KMS-11 (cell line): ENCODE data around the gene FZD1.

ENCODE experiments used
- H2AFZ ChIP-seq: fragments of 200-600 bp; sonication (generic); 2 replicates; pipeline ENCODE4 v1.6.1; 2016; ENCODE audit warnings: antibody characterized with exemption, mixed run types, low read depth
- H3K27ac ChIP-seq: fragments of 200-600 bp; sonication (generic); 2 replicates; pipeline ENCODE4 v1.6.1; 2016; ENCODE audit warnings: mild to moderate bottlenecking, mixed run types
- H3K27me3 ChIP-seq: fragments of 200-600 bp; sonication (generic); 2 replicates; pipeline ENCODE4 v1.6.1; 2017; ENCODE audit warnings: mild to moderate bottlenecking, low read depth, mixed run types, moderate library complexity; ENCODE audit not compliant: insufficient read depth
- H3K36me3 ChIP-seq: fragments of 200-600 bp; sonication (generic); 2 replicates; pipeline ENCODE4 v1.6.1; 2017; ENCODE audit warnings: mild to moderate bottlenecking, mixed run types; ENCODE audit not compliant: insufficient read depth
- H3K4me1 ChIP-seq: fragments of 200-600 bp; sonication (generic); 2 replicates; pipeline ENCODE4 v1.6.1; 2016; ENCODE audit warnings: mild to moderate bottlenecking, low read depth, mixed run types; ENCODE audit not compliant: poor library complexity, severe bottlenecking
- H3K4me2 ChIP-seq: fragments of 200-600 bp; sonication (generic); 2 replicates; pipeline ENCODE4 v1.7.0; 2016; ENCODE audit warnings: mild to moderate bottlenecking, mixed run types
- H3K4me3 ChIP-seq: fragments of 200-600 bp; sonication (generic); IDR thresholded peaks from 2 replicates; pipeline ENCODE4 v1.6.1; 2017; ENCODE audit warnings: low read depth, low read length, mixed read lengths; ENCODE audit not compliant: insufficient read depth
- H3K79me2 ChIP-seq: fragments of 200-600 bp; sonication (generic); 2 replicates; pipeline ENCODE4 v1.6.1; 2016; ENCODE audit warnings: low read depth, mixed run types; ENCODE audit not compliant: insufficient read depth
- H3K9ac ChIP-seq: fragments of 200-600 bp; sonication (generic); 2 replicates; pipeline ENCODE4 v1.6.1; 2016; ENCODE audit warnings: mild to moderate bottlenecking, mixed run types
- H4K20me1 ChIP-seq: fragments of 200-600 bp; sonication (generic); 2 replicates; pipeline ENCODE4 v1.6.1; 2016; ENCODE audit warnings: mild to moderate bottlenecking, mixed run types; ENCODE audit not compliant: insufficient read depth
- TF ChIP-seq, protein P1 (sequence below): fragments of 200-600 bp; sonication (generic); conservative IDR thresholded peaks from 2 replicates; pipeline ENCODE4 v1.6.1; 2017; ENCODE audit warnings: low read depth, mild to moderate bottlenecking, antibody characterized with exemption, low read length, moderate library complexity, mixed read lengths

Gene FZD1

GRCh38 chr7:91285696-91286355 lies 21.6 kb downstream of the FZD1 start:
- TF ChIP-seq, protein P1, sequence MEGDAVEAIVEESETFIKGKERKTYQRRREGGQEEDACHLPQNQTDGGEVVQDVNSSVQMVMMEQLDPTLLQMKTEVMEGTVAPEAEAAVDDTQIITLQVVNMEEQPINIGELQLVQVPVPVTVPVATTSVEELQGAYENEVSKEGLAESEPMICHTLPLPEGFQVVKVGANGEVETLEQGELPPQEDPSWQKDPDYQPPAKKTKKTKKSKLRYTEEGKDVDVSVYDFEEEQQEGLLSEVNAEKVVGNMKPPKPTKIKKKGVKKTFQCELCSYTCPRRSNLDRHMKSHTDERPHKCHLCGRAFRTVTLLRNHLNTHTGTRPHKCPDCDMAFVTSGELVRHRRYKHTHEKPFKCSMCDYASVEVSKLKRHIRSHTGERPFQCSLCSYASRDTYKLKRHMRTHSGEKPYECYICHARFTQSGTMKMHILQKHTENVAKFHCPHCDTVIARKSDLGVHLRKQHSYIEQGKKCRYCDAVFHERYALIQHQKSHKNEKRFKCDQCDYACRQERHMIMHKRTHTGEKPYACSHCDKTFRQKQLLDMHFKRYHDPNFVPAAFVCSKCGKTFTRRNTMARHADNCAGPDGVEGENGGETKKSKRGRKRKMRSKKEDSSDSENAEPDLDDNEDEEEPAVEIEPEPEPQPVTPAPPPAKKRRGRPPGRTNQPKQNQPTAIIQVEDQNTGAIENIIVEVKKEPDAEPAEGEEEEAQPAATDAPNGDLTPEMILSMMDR: no peak
- no peak overlapping the region for H3K27ac ChIP-seq
- H3K27me3 ChIP-seq: no peaks in the 10 kb centered on the region
- H2AFZ ChIP-seq: no peak overlapping the region
- H3K79me2 ChIP-seq: no peaks in the 10 kb centered on the region
- no peak overlapping the region for H3K4me2 ChIP-seq
- H3K4me1 ChIP-seq: peaks cover 5% of the 10 kb centered on the region
- H3K4me3 ChIP-seq: no peak overlapping the region
- no peaks in the 10 kb centered on the region for H3K36me3 ChIP-seq
- no peaks in the 10 kb centered on the region for H4K20me1 ChIP-seq
- no peak overlapping the region for H3K9ac ChIP-seq

DNA sequence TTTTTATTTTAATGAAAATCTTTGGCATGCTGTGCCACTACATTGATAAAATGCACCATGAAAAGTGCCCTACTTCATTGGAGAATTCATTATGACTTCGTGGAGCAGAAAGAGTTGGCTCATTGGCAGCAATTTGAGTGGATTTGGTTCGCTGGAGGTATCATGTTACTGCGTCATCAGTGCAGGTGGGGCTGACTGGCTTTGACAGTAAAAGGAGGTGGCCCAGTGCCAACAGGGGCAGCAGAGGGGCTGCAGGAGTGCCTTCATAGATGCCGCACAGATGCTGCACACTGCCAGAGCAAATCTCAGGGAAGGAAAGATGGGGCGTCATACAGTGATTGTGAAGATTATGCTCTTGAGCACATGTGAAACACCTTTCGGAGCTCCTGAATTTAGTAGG lies 22.2 kb downstream of the FZD1 start:
- Histone ChIP-seq H3K4me1 (no peaks in the 10 kb centered on the region), H4K20me1 (no peaks in the 10 kb centered on the region), H3K4me3 (no peak overlapping the region), H3K9ac (no peak overlapping the region), H3K79me2 (no peaks in the 10 kb centered on the region), H3K4me2 (no peak overlapping the region), H3K36me3 (no peaks in the 10 kb centered on the region), H3K27ac (no peak overlapping the region), H3K27me3 (no peaks in the 10 kb centered on the region), H2AFZ (no peak overlapping the region)
- TF ChIP-seq, protein P1: no peak

GRCh38 chr7:91287371-91288084 lies 23.3 kb downstream of the FZD1 start:
- no peaks in the 10 kb centered on the region for H3K79me2 ChIP-seq
- no peaks in the 10 kb centered on the region for H4K20me1 ChIP-seq
- H3K9ac ChIP-seq: no peak overlapping the region
- no peaks in the 10 kb centered on the region for H3K27me3 ChIP-seq
- TF ChIP-seq, protein P1: no peak
- no peaks in the 10 kb centered on the region for H3K36me3 ChIP-seq
- H3K4me1 ChIP-seq: no peaks in the 10 kb centered on the region
- H3K4me2 ChIP-seq: no peak overlapping the region
- no peak overlapping the region for H3K4me3 ChIP-seq
- H3K27ac ChIP-seq: no peak overlapping the region
- no peak overlapping the region for H2AFZ ChIP-seq

DNA sequence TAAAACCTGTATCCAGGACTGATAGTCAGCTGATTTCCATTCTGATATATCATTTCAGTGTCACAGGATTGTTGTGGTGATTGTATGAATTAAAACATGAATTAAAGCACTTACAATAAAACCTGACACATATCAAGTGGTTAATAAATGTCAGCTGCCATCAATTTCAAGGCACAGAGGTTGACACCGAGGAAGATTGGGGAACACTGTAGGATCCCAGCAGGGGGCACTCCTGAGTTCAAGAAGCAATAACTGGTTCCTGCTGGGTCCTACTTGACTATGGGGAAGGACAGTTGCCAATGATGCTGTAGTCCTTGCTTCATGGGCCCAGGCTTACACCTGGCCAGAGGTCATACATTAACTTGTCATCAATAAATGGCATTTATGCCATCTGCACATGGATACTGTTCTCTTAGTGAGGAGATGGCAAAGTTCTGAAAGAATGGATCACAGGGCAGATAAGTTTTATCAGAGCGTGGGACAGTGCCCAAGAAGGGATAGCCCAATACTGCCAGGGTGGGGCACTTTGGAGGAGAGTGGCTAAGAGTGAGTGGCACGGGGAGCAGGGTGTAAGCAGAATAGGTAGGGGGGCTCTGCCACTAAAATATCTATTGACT lies 24.1 kb downstream of the FZD1 start:
- no peaks in the 10 kb centered on the region for H3K4me1 ChIP-seq
- no peaks in the 10 kb centered on the region for H3K79me2 ChIP-seq
- H3K4me3 ChIP-seq: no peak overlapping the region
- no peak overlapping the region for H3K27ac ChIP-seq
- no peak overlapping the region for H3K9ac ChIP-seq
- no peaks in the 10 kb centered on the region for H3K27me3 ChIP-seq
- H2AFZ ChIP-seq: no peak overlapping the region
- TF ChIP-seq, protein P1: peak; percentile 78
- no peaks in the 10 kb centered on the region for H3K36me3 ChIP-seq
- H4K20me1 ChIP-seq: no peaks in the 10 kb centered on the region
- no peak overlapping the region for H3K4me2 ChIP-seq
